SK-N-SH (cell line): ENCODE measurements around the gene CRB2. TPM values are rescaled to one million over a fixed set of nuclear protein-coding genes. Genes with fewer than 3 reads are reported as not detected.

Source experiments
- CTCF ChIA-PET: fragments of 300-600, 350-600 bp; formaldehyde crosslinking; extraction: SDS; loops from one replicate; lab custom pipeline; 2021; lab: Yijun Ruan, JAX
- POLR2A ChIA-PET: fragments of 350-600 bp; sonication (Branson Sonifier 250); formaldehyde crosslinking; extraction: SDS; loops from one replicate; lab custom pipeline; 2020; ENCODE audit warnings: antibody characterized with exemption, inconsistent platforms; lab: Yijun Ruan, JAX
- DNase-seq: peaks from one replicate; pipeline ENCODE4 v3.0.0; 2012
- H2AFZ ChIP-seq: fragments of 200-600 bp; sonication (generic); 2 replicates; pipeline ENCODE4 v1.8.1; 2016; ENCODE audit warnings: antibody characterized with exemption, mild to moderate bottlenecking, low read depth
- H3F3A ChIP-seq: fragments of 200-600 bp; sonication (generic); replicated peaks from 2 replicates; pipeline ENCODE3; 2016; ENCODE audit warnings: antibody characterized with exemption, mild to moderate bottlenecking; ENCODE audit not compliant: insufficient read depth
- H3K27ac ChIP-seq, 2 experiments: fragments of 200-500 bp in 1 of 2; fragments of 200-600 bp in 1 of 2; sonication (Bioruptor generic) in 1 of 2; sonication (generic), shearing (Covaris generic) in 1 of 2; 2 replicates each; pipeline versions ENCODE4 v1.5.1 to v1.6.1; 2014 to 2016; ENCODE audit warnings: low read depth in 2 of 2, inconsistent platforms in 1 of 2, low read length in 1 of 2, mild to moderate bottlenecking in 1 of 2, mixed read lengths in 1 of 2
- H3K27me3 ChIP-seq: fragments of 200-600 bp; sonication (generic), shearing (Covaris generic); 2 replicates; pipeline ENCODE4 v1.6.1; 2016; ENCODE audit warnings: mixed run types; ENCODE audit not compliant: insufficient read depth
- H3K36me3 ChIP-seq, 2 experiments: fragments of 200-500 bp in 1 of 2; fragments of 200-600 bp in 1 of 2; sonication (Bioruptor generic) in 1 of 2; sonication (generic) in 1 of 2; replicated peaks in 1 of 2; 2 replicates each; pipeline versions ENCODE3 to v1.5.1; 2014 to 2016; ENCODE audit warnings: low read length in 1 of 2, mild to moderate bottlenecking in 1 of 2; ENCODE audit not compliant: insufficient read depth in 2 of 2, control insufficient read depth in 1 of 2
- H3K4me1 ChIP-seq, 2 experiments: fragments of 200-500 bp in 1 of 2; fragments of 200-600 bp in 1 of 2; sonication (Bioruptor generic) in 1 of 2; sonication (generic), shearing (Covaris generic) in 1 of 2; 2 replicates each; pipeline versions ENCODE4 v1.5.1 to v1.6.1; 2014 to 2016; ENCODE audit warnings: low read depth in 1 of 2, low read length in 1 of 2, mixed run types in 1 of 2; ENCODE audit not compliant: insufficient read depth in 2 of 2, control insufficient read depth in 1 of 2
- H3K4me2 ChIP-seq: fragments of 200-600 bp; sonication (generic), shearing (Covaris generic); 2 replicates; pipeline ENCODE4 v1.6.1; 2017; ENCODE audit warnings: mixed run types
- H3K4me3 ChIP-seq, 2 experiments: fragments of 200-500 bp in 1 of 2; fragments of 200-600 bp in 1 of 2; sonication (Bioruptor generic) in 1 of 2; sonication (generic), shearing (Covaris generic) in 1 of 2; 2 replicates each; pipeline versions ENCODE4 v1.5.1 to v1.8.1; 2014 to 2016; ENCODE audit warnings: low read depth in 2 of 2, inconsistent platforms in 1 of 2, low read length in 1 of 2, mild to moderate bottlenecking in 1 of 2, mixed read lengths in 1 of 2, moderate library complexity in 1 of 2
- H3K79me2 ChIP-seq: fragments of 200-600 bp; sonication (generic); 2 replicates; pipeline ENCODE4 v1.8.1; 2017; ENCODE audit warnings: mild to moderate bottlenecking; ENCODE audit not compliant: insufficient read depth
- H3K9ac ChIP-seq: fragments of 200-600 bp; sonication (generic); 2 replicates; pipeline ENCODE4 v1.6.1; 2017; ENCODE audit warnings: mixed run types
- H3K9me2 ChIP-seq: fragments of 200-600 bp; sonication (generic); 2 replicates; pipeline ENCODE4 v1.6.1; 2017; ENCODE audit warnings: mixed run types
- H3K9me3 ChIP-seq: fragments of 200-600 bp; sonication (generic); 2 replicates; pipeline ENCODE4 v1.6.1; 2017; ENCODE audit warnings: mixed run types, mild to moderate bottlenecking, moderate library complexity
- H4K20me1 ChIP-seq: fragments of 200-600 bp; sonication (generic); 2 replicates; pipeline ENCODE4 v1.6.1; 2017; ENCODE audit warnings: mild to moderate bottlenecking, mixed run types; ENCODE audit not compliant: insufficient read depth
- ELF1 ChIP-seq: IDR thresholded peaks from 2 replicates; pipeline ENCODE4 v1.4.0; 2012
- EP300 ChIP-seq, 2 experiments: IDR thresholded peaks; 2 replicates each; pipeline versions ENCODE4 v1.4.0 to v1.6.1; 2012; ENCODE audit warnings: borderline replicate concordance in 1 of 2, low read depth in 1 of 2, low read length in 1 of 2
- FOXM1 ChIP-seq: IDR thresholded peaks from 2 replicates; pipeline ENCODE4 v1.4.0; 2012; ENCODE audit warnings: low read depth, mild to moderate bottlenecking
- GABPA ChIP-seq: IDR thresholded peaks from 2 replicates; pipeline ENCODE4 v1.4.0; 2012; ENCODE audit warnings: low read depth, mild to moderate bottlenecking
- GATA2 ChIP-seq: sonication (generic); formaldehyde crosslinking; IDR thresholded peaks from 2 replicates; pipeline ENCODE4 v1.5.0; 2020; ENCODE audit warnings: mild to moderate bottlenecking, missing genetic modification reagents
- JUND ChIP-seq: IDR thresholded peaks from 2 replicates; pipeline ENCODE4 v1.4.0; 2012
- MXI1 ChIP-seq: IDR thresholded peaks from 2 replicates; pipeline ENCODE4 v1.6.1; 2012; ENCODE audit warnings: mild to moderate bottlenecking, low read depth, low read length, improper control_type of control experiment
- NRF1 ChIP-seq: IDR thresholded peaks from 2 replicates; pipeline ENCODE4 v1.6.1; 2012; ENCODE audit warnings: low read depth, mild to moderate bottlenecking, low read length
- POLR2AphosphoS5 ChIP-seq: IDR thresholded peaks from 2 replicates; pipeline ENCODE4 v1.6.1; 2012; ENCODE audit warnings: low read depth, low read length
- RAD21 ChIP-seq: IDR thresholded peaks from 2 replicates; pipeline ENCODE4 v1.6.1; 2012; ENCODE audit warnings: mild to moderate bottlenecking, low read length
- RCOR1 ChIP-seq: fragments of 150-350 bp; IDR thresholded peaks from 2 replicates; pipeline ENCODE4 v1.6.1; 2017; ENCODE audit warnings: antibody characterized with exemption, low read length
- RXRA ChIP-seq: IDR thresholded peaks from 2 replicates; pipeline ENCODE4 v1.4.0; 2012; ENCODE audit warnings: low read depth, mild to moderate bottlenecking, borderline replicate concordance
- SMC3 ChIP-seq: IDR thresholded peaks from 2 replicates; pipeline ENCODE4 v1.6.1; 2012; ENCODE audit warnings: low read depth, low read length, improper control_type of control experiment
- TAF1 ChIP-seq: IDR thresholded peaks from 2 replicates; pipeline ENCODE4 v1.6.1; 2012; ENCODE audit warnings: low read depth, mild to moderate bottlenecking, low read length, moderate library complexity, borderline replicate concordance
- TCF12 ChIP-seq: IDR thresholded peaks from 2 replicates; pipeline ENCODE4 v1.4.0; 2012
- TEAD4 ChIP-seq: IDR thresholded peaks from 2 replicates; pipeline ENCODE4 v1.4.0; 2012; ENCODE audit warnings: mild to moderate bottlenecking, borderline replicate concordance; ENCODE audit not compliant: insufficient read depth
- YY1 ChIP-seq: IDR thresholded peaks from 2 replicates; pipeline ENCODE4 v1.4.0; 2012; ENCODE audit warnings: low read depth, mild to moderate bottlenecking
- WGBS: methylation state at CpG from one replicate; pipeline ENCODE4 v1.1.6; 2017; ENCODE audit warnings: low lambda C conversion rate; 5-methylcytosine and 5-hydroxymethylcytosine counted together
- polyA plus RNA-seq, 3 experiments: library from polyadenylated mRNA; depleted of rRNA; stranded (reverse); fragments of >200 nt; gene quantifications; 2 replicates each; pipeline ENCODE4 v1.2.3, GENCODE V29; 2012
- TF ChIP-seq, protein P1 (sequence below): IDR thresholded peaks from 2 replicates; pipeline ENCODE4; 2012
- TF ChIP-seq, protein P2 (sequence below): fragments of 200-600 bp; sonication (generic); IDR thresholded peaks from 2 replicates; pipeline ENCODE4 v1.6.1; 2017; ENCODE audit warnings: antibody characterized with exemption, mild to moderate bottlenecking, moderate library complexity
- TF ChIP-seq, protein P3 (sequence below): IDR thresholded peaks from 2 replicates; pipeline ENCODE4 v1.4.0; 2012; ENCODE audit warnings: low read depth

Gene CRB2
- polyA plus RNA-seq, 1 of the 3 experiments (the other 2 are of a cell fraction), result not detected

DNA sequence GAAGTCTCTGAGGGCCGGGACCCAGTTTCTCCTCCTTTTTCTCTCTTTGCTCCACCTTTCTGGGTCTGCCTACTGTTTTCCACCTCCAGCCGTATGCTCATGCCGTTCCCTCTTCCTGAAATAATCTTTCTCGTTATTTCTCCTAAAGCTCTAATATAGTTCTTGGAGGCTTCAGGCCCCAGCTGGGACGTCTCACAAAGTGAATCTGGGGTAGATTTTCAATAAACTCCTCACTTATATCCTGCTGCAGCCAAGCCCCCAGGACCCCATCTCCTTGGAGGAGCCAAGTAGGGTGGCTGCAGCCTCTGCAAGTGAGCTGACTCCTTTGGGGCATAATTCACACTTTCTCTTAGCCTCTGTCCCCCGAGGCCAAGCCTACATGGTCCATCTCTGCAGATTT is 14.2 kb upstream of the CRB2 start:
- no peaks in the 10 kb centered on the region for H3K79me2 ChIP-seq
- no peak overlapping the region for H3K27ac ChIP-seq
- no peaks in the 10 kb centered on the region for H3K9me2 ChIP-seq
- no peaks in the 10 kb centered on the region for H3F3A ChIP-seq
- no peaks in the 10 kb centered on the region for H4K20me1 ChIP-seq
- 83% methylated on average over 6 of the region's 6 CpGs for WGBS
- H3K27me3 ChIP-seq, result no peaks in the 10 kb centered on the region
- H3K9me3 ChIP-seq, result no peaks in the 10 kb centered on the region
- POLR2A ChIA-PET, result no interaction called here
- TF ChIP-seq RCOR1, result no peak
- no peak for TF ChIP-seq NRF1
- no peak for TF ChIP-seq POLR2AphosphoS5
- TF ChIP-seq, protein P1, sequence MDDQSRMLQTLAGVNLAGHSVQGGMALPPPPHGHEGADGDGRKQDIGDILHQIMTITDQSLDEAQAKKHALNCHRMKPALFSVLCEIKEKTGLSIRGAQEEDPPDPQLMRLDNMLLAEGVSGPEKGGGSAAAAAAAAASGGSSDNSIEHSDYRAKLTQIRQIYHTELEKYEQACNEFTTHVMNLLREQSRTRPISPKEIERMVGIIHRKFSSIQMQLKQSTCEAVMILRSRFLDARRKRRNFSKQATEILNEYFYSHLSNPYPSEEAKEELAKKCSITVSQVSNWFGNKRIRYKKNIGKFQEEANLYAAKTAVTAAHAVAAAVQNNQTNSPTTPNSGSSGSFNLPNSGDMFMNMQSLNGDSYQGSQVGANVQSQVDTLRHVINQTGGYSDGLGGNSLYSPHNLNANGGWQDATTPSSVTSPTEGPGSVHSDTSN, result no peak
- TF ChIP-seq EP300 (IDR thresholded peaks at IDR 0.05; ENCODE audit: borderline replicate concordance in 1 of 2, low read depth in 1 of 2, low read length in 1 of 2), result no peak
- TF ChIP-seq, protein P2, sequence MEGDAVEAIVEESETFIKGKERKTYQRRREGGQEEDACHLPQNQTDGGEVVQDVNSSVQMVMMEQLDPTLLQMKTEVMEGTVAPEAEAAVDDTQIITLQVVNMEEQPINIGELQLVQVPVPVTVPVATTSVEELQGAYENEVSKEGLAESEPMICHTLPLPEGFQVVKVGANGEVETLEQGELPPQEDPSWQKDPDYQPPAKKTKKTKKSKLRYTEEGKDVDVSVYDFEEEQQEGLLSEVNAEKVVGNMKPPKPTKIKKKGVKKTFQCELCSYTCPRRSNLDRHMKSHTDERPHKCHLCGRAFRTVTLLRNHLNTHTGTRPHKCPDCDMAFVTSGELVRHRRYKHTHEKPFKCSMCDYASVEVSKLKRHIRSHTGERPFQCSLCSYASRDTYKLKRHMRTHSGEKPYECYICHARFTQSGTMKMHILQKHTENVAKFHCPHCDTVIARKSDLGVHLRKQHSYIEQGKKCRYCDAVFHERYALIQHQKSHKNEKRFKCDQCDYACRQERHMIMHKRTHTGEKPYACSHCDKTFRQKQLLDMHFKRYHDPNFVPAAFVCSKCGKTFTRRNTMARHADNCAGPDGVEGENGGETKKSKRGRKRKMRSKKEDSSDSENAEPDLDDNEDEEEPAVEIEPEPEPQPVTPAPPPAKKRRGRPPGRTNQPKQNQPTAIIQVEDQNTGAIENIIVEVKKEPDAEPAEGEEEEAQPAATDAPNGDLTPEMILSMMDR, result no peak
- no peak for TF ChIP-seq SMC3
- TF ChIP-seq, protein P3, sequence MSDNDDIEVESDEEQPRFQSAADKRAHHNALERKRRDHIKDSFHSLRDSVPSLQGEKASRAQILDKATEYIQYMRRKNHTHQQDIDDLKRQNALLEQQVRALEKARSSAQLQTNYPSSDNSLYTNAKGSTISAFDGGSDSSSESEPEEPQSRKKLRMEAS, result no peak
- TF ChIP-seq ELF1, result no peak
- TF ChIP-seq GABPA, result no peak
- TF ChIP-seq MXI1, result no peak
- no peak for TF ChIP-seq GATA2 (CRISPR knock-in tag)
- TF ChIP-seq TCF12, result no peak
- no peak for TF ChIP-seq TAF1
- no peak for TF ChIP-seq TEAD4
- TF ChIP-seq, all 33 proteins: peak for 0
- Histone ChIP-seq H3K9ac (no peak overlapping the region), H3K36me3 (no peaks in the 10 kb centered on the region), H3K4me1 (no peaks in the 10 kb centered on the region; a peak in 1 of 4 replicates), H3K4me2 (no peak overlapping the region), H3K4me3 (no peak overlapping the region), H2AFZ (no peak overlapping the region)
- DNase-seq, result no peak
- CTCF ChIA-PET, result interaction anchor here (2.0 to 7.0 kb wide), 2 partner anchors 8 to 12 kb away, joined by 8 to 38 read pairs; no protein-coding TSS in a partner anchor

DNA sequence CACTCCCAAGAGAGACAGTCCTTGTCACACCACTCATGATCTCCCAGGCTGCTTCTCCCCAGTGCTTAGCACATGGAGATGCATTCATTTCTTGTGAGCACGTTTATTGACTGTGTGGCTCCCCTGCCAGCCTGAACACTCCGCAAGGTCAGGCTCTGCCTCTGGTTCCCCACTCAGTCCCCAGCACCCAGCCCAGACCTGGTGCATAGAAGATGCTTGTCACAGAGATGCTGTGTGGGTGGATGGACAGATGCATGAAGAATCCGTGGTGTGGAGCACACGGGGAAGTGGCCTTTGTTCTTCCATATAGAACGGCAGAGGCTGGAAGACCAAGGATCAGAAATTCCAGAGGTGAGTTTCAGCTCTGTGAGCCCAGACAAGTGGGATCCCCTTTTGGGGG is 13.8 kb upstream of the CRB2 start:
- CTCF ChIA-PET, result interaction anchor here (2.0 to 7.0 kb wide), 2 partner anchors 7 to 12 kb away, joined by 8 to 38 read pairs; no protein-coding TSS in a partner anchor
- no peak overlapping the region for H2AFZ ChIP-seq
- H3K4me3 ChIP-seq, result no peak overlapping the region

More for the DNA sequence above, 13.8 kb upstream of the CRB2 start:
- no peaks in the 10 kb centered on the region for H3K27me3 ChIP-seq
- H3K4me1 ChIP-seq, result no peaks in the 10 kb centered on the region; a peak in 1 of 4 replicates
- no peak for DNase-seq
- H3K27ac ChIP-seq, result no peak overlapping the region
- no peaks in the 10 kb centered on the region for H3F3A ChIP-seq
- H3K79me2 ChIP-seq, result no peaks in the 10 kb centered on the region
- H3K36me3 ChIP-seq, result no peaks in the 10 kb centered on the region
- H3K9ac ChIP-seq, result no peak overlapping the region
- no peak for TF ChIP-seq NRF1
- no peak for TF ChIP-seq YY1
- TF ChIP-seq, protein P1, result no peak
- TF ChIP-seq SMC3, result no peak
- TF ChIP-seq, protein P2, result no peak
- no peak for TF ChIP-seq GABPA
- TF ChIP-seq RXRA, result no peak
- no peak for TF ChIP-seq FOXM1
- no peak for TF ChIP-seq RAD21
- no peak for TF ChIP-seq JUND
- TF ChIP-seq, all 33 proteins: peak for 0
- Histone ChIP-seq H3K9me2 (no peaks in the 10 kb centered on the region), H3K9me3 (no peaks in the 10 kb centered on the region), H4K20me1 (no peaks in the 10 kb centered on the region), H3K4me2 (no peak overlapping the region)
- 92% methylated on average over 3 of the region's 5 CpGs for WGBS
- POLR2A ChIA-PET, result no interaction called here
